A673 (cell line): ENCODE data around the gene FLT1. TPM values are rescaled to one million over a fixed set of nuclear protein-coding genes. Genes with fewer than 3 reads are reported as not detected.

Source experiments
- BruUV-seq: library from RNA; stranded (reverse); fragments of 400-500 nt; replicated peaks from 2 replicates; lab custom pipeline; 2021; lab: Mats Ljungman, UMichigan
- CTCF ChIA-PET: fragments of 300-600 bp; sonication (Branson Sonifier 250); formaldehyde crosslinking; loops from one replicate; lab custom pipeline; 2022; ENCODE audit warnings: antibody characterized with exemption; lab: Charles Lee
- POLR2A ChIA-PET: fragments of 300-600 bp; sonication (Branson Sonifier 250); formaldehyde crosslinking; loops from one replicate; lab custom pipeline; 2022; ENCODE audit warnings: antibody characterized with exemption; ENCODE audit not compliant: low non-redundant PET; lab: Charles Lee
- DNase-seq: peaks from one replicate; pipeline ENCODE4 v3.0.0-alpha.2; 2015; ENCODE audit warnings: low spot score
- H3K27ac ChIP-seq: fragments of 200-600 bp; sonication (generic); 2 replicates; pipeline ENCODE4 v1.5.1; 2016; ENCODE audit warnings: mixed run types, low read depth, mild to moderate bottlenecking, mixed read lengths, antibody characterized with exemption, low read length; ENCODE audit not compliant: poor library complexity, severe bottlenecking
- H3K27me3 ChIP-seq: fragments of 200-600 bp; sonication (generic); replicated peaks from 2 replicates; pipeline ENCODE4 v1.6.1; 2017; ENCODE audit warnings: mixed run types, low read depth, mild to moderate bottlenecking, mixed read lengths, antibody characterized with exemption, low read length; ENCODE audit not compliant: insufficient read depth, poor library complexity
- H3K36me3 ChIP-seq: fragments of 200-600 bp; sonication (generic); 2 replicates; pipeline ENCODE4 v1.6.1; 2016; ENCODE audit warnings: mixed run types, mild to moderate bottlenecking, mixed read lengths, antibody characterized with exemption, low read length; ENCODE audit not compliant: insufficient read depth, poor library complexity, severe bottlenecking
- H3K4me1 ChIP-seq: fragments of 200-600 bp; sonication (generic); 2 replicates; pipeline ENCODE4 v1.6.1; 2017; ENCODE audit warnings: mixed run types, mild to moderate bottlenecking, mixed read lengths, antibody characterized with exemption, low read length; ENCODE audit not compliant: insufficient read depth, poor library complexity, severe bottlenecking
- H3K4me3 ChIP-seq: fragments of 200-600 bp; sonication (generic); 2 replicates; pipeline ENCODE4 v1.5.1; 2016; ENCODE audit warnings: low read depth, mixed run types, mild to moderate bottlenecking, mixed read lengths, low read length; ENCODE audit not compliant: poor library complexity, severe bottlenecking
- H3K9me3 ChIP-seq: fragments of 200-600 bp; sonication (generic); 2 replicates; pipeline ENCODE4 v1.6.1; 2016; ENCODE audit warnings: mixed run types, low read depth, mild to moderate bottlenecking, mixed read lengths, antibody characterized with exemption, low read length; ENCODE audit not compliant: poor library complexity, severe bottlenecking
- CTCF ChIP-seq: fragments of 300-800, 200-600 bp; sonication (generic); conservative IDR thresholded peaks from 2 replicates; pipeline ENCODE4 v1.5.1; 2017; ENCODE audit warnings: low read depth, mild to moderate bottlenecking, antibody characterized with exemption, low read length, moderate library complexity, mixed read lengths
- EZH2 ChIP-seq: fragments of 200-600 bp; sonication (generic); IDR thresholded peaks from 2 replicates; pipeline ENCODE4 v1.6.1; 2017; ENCODE audit warnings: borderline replicate concordance, low read depth, mild to moderate bottlenecking, mixed read lengths, antibody characterized with exemption, low read length; ENCODE audit not compliant: poor library complexity, severe bottlenecking
- intact Hi-C: fragments of 100-400 bp; cut with micrococcal nuclease; formaldehyde crosslinking; loops from one replicate; pipeline ENCODE4 v1.10.0; 2022; ENCODE audit not compliant: unreplicated experiment
- total RNA-seq: library from RNA; stranded (reverse); gene quantifications from 2 replicates; pipeline ENCODE4 v1.2.3, GENCODE V29; 2021

The FLT1 gene
- total RNA-seq, 1 experiment from 2014 or later = 5.2 TPM

DNA sequence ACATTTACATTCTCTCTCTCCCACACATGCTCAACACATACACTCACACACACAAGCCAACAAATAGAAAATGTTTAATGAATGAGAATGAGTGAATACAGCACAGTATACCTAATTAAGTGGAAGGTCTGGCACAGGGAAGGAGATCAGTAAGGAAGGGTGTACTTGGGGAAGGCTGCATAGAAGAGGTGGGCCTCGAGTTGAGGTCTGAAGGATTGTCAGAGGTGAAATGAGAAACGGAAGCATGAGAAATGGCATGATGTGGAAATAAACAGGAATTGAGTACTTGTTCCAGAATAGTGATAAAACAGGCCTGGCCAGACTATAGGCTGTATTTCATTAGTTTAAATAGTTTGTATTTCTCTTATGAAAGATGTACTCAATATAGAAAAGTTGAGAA, 136.2 kb downstream of the FLT1 start:
- CTCF ChIA-PET = interaction anchor here (0.6 kb wide), 1 partner anchor 278 kb away, joined by 4 read pairs; no protein-coding TSS in a partner anchor

DNA sequence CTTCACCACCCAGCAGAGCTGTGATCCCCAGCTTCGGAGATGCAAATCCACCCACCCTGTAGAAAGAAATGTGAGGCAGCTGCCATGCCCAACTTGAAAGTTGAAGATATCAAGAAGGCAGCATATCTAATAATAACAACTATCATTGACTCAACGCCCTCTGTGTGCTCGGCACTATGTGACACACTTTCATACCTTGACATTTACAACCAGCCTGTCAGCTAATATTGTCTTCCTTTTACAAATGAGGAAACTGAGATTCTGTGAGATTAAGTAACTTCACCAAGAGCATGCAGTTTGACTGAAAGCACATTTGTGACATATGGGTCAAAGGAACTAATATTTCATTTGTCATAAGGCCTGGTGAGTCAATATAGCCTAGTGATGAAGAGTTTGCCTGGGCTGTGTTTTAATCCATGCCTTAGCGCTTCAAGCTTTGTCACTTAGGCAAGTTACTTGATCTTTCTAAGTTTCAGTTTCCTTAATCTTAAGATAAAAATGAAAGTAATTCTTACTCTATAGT, 137.0 kb downstream of the FLT1 start:
- Histone ChIP-seq H3K4me1 (peaks cover 4% of the 10 kb centered on the region), H3K9me3 (no peaks in the 10 kb centered on the region)
- POLR2A ChIA-PET = no interaction called here

More for the DNA sequence above, 136.2 kb downstream of the FLT1 start:
- POLR2A ChIA-PET = interaction anchor here (0.5 kb wide), 1 partner anchor 214 kb away, joined by 3 read pairs; no protein-coding TSS in a partner anchor
- intact Hi-C loops = no loop called here
- no peaks in the 10 kb centered on the region for H3K36me3 ChIP-seq
- no peaks in the 10 kb centered on the region for H3K27me3 ChIP-seq
- H3K4me1 ChIP-seq = peaks cover 4% of the 10 kb centered on the region
- BruUV-seq = no TSS peak
- H3K9me3 ChIP-seq = no peaks in the 10 kb centered on the region
- no peak for DNase-seq
- H3K4me3 ChIP-seq = no peak overlapping the region
- H3K27ac ChIP-seq = no peak overlapping the region
- no peak for TF ChIP-seq CTCF
- no peak for TF ChIP-seq EZH2

DNA sequence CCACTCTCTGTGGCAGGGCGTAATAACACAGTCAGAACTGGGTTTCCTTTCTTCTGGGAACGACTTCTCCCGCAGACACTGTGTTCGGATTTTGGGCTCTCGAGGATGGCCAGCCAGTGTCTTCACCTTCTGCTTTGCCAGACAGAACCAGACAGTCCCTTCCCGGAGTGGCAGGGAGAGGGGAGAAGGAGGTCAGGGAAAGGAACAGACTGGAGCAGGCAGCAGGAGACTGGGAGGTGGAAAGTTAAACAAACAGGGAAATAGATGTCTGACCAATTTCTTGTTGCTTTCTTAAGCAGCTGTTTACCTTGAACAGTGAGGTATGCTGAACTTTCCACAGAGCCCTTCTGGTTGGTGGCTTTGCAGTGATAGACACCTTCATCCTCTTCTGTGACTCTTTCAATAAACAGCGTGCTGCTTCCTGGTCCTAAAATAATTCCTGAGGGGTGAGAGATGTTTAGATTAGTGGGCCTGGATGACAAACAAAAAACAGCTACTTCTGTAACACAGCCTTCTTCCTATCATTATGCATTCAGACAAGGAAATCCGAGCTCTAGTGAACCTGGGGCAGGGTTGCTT, 137.6 kb downstream of the FLT1 start:
- Histone ChIP-seq H3K4me3 (no peak overlapping the region), H3K9me3 (no peaks in the 10 kb centered on the region), H3K36me3 (no peaks in the 10 kb centered on the region), H3K4me1 (peaks cover 4% of the 10 kb centered on the region), H3K27ac (no peak overlapping the region), H3K27me3 (no peaks in the 10 kb centered on the region)
- ChIA-PET POLR2A (no interaction called here), CTCF (interaction anchor here (0.6 kb wide), 1 partner anchor 979 kb away, joined by 7 read pairs; no protein-coding TSS in a partner anchor)
- no TSS peak for BruUV-seq
- no peak for TF ChIP-seq CTCF
- no peak for TF ChIP-seq EZH2
- no peak for DNase-seq
- intact Hi-C loops = no loop called here

More for the DNA sequence above, 137.0 kb downstream of the FLT1 start:
- H3K36me3 ChIP-seq = no peaks in the 10 kb centered on the region
- TF ChIP-seq EZH2 (no peak), CTCF (no peak)
- DNase-seq = no peak
- BruUV-seq = no TSS peak
- intact Hi-C loops = no loop called here
- H3K27ac ChIP-seq = no peak overlapping the region
- H3K27me3 ChIP-seq = no peaks in the 10 kb centered on the region
- CTCF ChIA-PET = no interaction called here
- no peak overlapping the region for H3K4me3 ChIP-seq
